ENCODE measurements around the gene ADPRS.

DNA sequence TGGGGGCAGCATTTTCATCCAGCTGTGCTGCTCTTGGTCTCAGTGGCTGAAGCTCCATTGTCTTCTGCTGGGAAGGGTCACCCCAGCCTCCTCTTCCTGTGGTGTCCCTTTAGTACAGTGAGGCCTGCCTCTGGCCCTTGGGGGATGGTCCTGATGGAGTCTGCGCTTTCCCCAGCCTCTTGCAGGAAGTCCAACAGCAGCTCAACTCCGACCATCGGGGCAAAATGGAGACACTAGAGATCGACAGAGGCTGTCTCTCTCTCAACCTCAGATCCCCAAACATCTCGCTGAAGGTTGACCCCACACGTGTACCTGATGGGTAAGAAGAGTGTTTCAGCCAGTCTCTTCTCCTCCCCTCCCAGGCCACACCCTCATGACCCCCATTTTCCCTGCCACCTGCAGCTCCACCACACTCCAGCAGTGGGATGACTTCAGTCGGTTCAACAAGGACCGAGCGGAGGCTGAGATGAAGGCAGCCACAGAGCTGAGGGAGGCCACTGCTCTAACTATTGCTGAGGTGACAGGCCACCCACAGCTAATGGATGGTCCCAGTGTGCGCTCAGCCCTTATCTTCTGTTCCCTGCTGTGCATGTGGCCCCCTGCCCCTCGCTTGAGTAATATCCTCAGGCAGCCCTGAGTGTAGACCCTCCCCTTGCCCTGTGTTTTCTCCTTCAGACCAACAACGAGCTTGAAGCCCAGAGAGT is 2.0 kb upstream of the ADPRS start:
- TF ChIP-seq, protein P1, sequence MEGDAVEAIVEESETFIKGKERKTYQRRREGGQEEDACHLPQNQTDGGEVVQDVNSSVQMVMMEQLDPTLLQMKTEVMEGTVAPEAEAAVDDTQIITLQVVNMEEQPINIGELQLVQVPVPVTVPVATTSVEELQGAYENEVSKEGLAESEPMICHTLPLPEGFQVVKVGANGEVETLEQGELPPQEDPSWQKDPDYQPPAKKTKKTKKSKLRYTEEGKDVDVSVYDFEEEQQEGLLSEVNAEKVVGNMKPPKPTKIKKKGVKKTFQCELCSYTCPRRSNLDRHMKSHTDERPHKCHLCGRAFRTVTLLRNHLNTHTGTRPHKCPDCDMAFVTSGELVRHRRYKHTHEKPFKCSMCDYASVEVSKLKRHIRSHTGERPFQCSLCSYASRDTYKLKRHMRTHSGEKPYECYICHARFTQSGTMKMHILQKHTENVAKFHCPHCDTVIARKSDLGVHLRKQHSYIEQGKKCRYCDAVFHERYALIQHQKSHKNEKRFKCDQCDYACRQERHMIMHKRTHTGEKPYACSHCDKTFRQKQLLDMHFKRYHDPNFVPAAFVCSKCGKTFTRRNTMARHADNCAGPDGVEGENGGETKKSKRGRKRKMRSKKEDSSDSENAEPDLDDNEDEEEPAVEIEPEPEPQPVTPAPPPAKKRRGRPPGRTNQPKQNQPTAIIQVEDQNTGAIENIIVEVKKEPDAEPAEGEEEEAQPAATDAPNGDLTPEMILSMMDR (IDR thresholded peaks at IDR 0.05): no peak
- no peak for TF ChIP-seq POLR2AphosphoS5 (IDR thresholded peaks at IDR 0.05)

Data from suprapubic skin (tissue), 3 donors.